NCI-H1436 (cell line): ENCODE results near the gene FOXD1.
A peak's percentile ranks its signal among the peaks of the same experiment; 100 is the strongest.
"Not testable (repeated sequence)": the region's sequence is repeated elsewhere in the genome, so short reads cannot be mapped to it uniquely, and the experiment has no call there.

Source experiments
- DNase-seq: peaks from one replicate; lab custom pipeline; 2025; lab: John Stamatoyannopoulos, UW

FOXD1 gene

DNA sequence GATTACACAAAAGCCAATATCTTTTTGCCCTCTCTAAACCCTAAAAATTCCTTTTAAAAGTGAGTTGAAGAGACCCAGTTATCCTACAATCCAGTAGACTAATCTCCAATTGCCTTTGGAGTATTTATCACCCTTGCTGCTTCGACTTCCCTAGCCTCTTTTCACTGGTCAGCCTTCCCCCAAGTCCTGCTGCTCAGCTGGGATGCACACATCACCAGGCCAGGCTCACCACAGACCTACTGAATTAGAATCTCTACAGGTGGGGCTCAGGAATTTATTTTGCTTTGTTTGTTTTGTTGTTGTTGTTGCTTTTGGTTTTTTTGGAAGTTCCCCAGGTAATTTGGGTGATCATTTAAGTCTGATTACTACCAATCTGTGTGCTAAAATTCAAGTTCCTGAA lies 11.6 kb upstream of the FOXD1 start:
- no peak for DNase-seq

DNA sequence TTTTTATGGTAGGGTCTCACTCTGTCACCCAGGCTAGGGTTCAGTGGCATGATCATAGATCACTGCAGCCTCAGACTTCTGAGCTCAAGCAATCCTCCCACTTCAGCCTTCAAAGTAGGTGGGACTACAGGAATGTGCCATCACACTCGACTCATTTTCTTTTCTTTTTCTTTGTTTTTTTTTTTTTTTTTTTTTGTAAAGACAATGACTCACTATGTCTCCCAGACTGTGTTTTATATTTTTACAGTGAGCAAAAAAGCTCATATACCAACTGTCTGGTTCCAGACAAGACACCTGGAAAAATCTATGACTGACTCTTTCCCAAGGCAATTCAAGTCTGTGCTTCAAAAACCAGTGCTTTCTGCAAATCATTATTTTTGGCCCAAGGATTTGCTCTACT lies 10.8 kb upstream of the FOXD1 start:
- DNase-seq: no peak

GRCh38 chr5:73456462-73456861 lies 7.9 kb upstream of the FOXD1 start:
- DNase-seq: not testable (repeated sequence)

DNA sequence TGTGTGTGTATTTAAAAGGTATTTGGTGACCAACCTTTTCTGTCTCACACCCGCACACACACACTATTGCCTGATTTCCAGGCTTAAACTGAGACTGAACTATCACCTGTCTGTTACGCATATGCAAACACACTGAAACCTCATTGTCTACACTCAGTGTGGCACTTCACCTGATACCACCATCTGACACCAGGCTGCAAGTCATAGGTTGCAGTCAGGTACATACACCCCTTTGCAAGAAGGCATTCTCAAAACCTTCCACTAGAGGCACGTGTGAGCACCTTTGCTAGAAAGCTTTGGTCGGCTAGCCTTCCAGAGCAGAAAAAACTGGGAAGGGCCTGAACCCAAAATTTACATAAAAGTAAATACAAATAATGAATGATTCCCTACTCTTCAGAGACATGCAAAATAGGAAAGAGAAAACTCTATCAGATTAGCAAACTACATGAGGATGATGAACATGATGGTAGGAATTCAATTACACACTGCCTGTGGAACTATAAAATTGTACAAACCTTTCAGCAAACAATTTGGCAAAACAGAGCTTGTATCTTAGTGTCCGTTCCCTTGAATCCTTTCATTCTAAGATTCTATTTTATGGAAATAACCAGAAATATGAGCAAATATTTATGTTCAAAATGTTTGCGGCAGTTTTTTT lies 5.9 kb upstream of the FOXD1 start:
- DNase-seq: peak; percentile 86

DNA sequence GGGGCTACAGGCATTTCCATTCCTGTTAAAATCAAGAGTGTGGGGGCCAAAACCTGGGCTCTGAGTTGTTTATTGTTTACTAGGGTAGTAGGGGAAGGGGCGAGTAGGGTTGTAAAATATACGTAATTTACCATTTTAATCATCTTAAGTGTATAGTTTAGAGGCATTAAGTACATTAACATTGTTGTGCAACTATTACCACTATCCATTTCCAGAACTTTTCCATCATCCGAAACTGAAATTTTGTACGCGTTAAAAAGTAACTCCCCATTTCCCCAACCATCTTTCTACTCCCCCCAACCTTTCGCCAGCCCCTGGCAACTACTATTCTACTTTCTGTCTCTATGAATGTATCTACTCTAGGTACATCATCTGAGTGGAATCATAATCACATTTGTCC lies 3.6 kb upstream of the FOXD1 start:
- no peak for DNase-seq

- peak; percentile 39 for DNase-seq
Measured at GRCh38 chr5:73451224-73452130, 2.9 kb upstream of the FOXD1 start.

DNA sequence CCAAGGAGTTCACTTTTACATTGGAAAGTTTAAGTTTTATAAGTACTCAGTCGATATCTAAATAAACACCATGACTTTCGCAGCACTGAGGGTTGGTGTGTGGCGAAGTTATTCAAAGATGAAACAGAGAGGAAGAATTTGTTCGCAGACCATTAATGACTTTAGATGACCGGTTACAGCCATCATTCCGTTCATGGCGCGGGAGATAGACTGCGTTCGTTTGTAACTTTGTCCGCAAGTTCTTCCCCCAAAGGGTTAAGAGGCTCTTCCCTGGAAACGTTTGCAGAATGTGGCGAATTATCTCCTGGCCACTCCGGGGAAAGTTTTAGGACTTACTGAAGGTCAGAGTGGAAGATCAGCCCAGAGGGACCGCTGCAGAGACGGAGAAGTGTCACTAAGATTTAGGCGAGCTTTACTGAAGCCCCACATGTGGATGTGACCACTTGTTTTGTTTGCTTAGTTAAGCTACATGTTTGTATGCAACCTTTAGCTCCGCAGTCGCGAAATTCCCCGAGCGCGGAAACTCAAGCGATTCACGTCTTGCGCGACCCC lies 2.2 kb upstream of the FOXD1 start:
- no peak for DNase-seq

- DNase-seq: no peak
Measured at GRCh38 chr5:73450137-73450536, 1.6 kb upstream of the FOXD1 start.

GRCh38 chr5:73447530-73448462 lies 781 bp downstream of the FOXD1 start:
- DNase-seq: no peak

DNA sequence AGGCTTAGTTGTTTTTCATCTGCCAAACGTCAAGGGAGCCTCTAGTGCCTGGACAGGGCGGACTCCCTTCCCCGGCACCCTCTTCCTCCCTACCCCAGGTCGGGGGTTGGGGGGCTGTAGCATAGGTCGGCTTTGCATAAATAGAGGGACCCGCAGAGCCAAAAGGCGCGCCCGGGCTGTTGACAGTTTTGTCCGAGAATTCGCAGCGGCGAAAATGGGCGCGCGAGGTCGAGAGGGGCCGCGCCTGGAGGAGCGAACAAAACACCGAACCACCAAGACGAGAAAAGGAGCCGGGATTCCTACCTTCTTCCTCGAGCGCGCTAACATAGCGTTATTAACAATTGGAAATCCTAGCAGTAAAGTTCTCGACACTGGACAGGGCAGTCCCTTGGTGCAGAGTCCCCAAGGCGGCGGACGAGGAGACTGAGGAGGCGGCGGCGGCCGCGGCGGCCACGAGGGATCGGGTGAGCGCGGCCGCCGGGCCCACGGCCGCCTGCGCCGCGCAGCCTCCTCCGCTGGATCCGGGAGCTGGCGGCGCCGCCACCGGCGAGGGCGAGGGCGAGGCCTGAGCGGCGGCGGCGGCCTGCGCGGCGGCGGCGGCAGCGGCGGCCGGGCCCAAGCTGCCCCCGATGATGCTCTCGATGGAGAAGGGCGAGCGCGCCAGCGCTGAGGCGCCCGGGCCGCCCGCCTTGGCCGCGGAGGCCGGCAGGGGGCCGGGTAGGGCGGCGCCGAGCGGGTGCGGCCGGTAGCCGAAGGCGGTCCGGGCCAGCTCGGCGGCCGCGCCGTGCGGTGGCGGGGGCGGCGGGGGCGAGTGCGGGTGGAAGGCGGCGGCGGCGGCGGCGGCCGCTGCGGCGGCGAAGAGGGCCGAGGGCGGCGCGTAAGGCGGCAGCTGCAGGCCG lies 1.7 kb downstream of the FOXD1 start:
- no peak for DNase-seq

- DNase-seq: no peak
Measured at GRCh38 chr5:73445665-73446630, 2.6 kb downstream of the FOXD1 start.

- no peak for DNase-seq
Measured at GRCh38 chr5:73444499-73445438, 3.8 kb downstream of the FOXD1 start.

DNA sequence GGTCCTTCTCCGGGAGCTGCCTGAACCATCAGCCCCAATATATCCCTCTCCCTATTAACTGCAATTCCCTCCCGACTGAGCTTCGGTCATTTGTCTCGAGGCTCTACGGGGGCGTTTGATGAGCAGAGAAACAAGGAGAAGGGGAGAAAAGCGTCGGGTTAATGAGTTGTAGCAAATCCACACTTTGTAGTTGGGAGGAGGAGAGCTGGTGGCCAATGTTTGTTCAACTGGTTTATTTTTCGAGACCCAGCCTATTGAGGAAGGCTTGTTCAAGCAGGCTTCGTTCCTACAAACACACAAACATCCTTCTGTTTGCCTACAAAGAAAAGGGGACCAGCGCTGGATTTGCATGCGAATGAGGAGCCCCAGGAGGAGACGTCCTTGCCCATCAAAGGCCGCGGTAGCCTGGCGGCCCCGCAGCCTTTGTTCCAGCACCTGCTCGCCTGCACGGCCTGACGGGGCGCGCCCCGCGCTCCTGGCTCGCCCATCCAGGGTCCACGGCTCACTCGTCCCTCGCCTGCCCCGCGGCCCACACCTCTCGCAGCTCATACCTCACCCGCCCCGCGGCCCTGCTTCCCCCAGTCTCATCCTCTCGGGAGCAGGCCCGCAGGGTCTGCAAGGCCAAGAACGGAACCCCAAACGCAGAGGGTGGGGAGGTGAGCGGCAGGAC lies 4.6 kb downstream of the FOXD1 start:
- no peak for DNase-seq

DNA sequence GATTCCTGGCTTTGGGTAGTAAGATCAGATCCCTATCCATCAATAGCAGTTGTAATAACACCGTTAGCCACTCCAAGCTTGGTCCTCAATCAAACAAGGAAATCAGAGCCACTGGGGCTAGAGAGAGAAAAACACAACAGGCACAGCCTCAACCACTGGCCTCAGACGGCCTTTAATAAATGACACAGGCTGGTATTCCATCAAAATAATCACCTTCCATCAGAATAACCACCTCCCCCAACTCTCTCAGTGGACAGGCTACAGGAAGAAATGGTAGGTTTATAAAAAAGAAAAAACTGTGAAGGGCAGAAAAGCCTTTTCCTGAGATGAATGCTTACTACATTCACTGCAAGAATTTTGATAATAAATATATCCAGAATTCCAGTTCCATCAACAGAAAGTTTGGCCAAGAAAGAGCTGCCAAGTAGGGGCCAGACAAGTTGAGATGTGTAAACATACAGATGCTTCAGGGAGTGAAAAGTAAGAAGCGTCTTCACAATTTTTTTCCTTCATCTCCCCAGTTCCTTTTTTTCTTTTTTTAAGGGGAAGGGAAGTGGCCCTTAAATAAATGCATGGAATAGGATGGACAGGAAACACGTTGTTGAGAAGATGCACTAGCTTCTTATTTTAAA lies 5.5 kb downstream of the FOXD1 start:
- no peak for DNase-seq

DNA sequence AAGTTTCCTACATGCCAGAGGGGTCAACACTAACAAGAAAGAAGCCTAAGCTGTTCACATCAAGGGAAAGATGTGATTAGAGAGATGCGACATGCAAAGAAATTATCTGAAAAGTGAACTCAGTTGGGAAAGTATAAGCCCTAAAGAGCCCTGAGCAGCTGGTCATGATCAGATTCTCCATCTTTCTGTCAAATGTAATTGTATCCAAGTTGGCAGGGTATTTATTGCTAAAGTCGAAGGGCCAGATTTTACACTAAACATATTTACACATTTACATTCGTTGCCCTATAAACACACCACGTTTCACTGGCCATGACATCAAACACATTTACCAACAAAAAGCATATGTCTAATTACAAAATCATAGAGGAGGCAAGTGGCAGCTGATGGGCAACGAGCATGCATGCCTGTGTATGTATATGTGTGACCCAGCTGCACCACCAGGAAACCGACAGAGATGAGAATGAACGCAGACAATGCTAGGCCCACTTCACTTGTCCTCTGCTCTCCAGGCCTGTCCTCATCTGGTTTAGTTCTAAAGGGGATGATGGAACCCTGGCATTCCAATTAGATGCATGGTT lies 6.3 kb downstream of the FOXD1 start:
- DNase-seq: no peak

DNA sequence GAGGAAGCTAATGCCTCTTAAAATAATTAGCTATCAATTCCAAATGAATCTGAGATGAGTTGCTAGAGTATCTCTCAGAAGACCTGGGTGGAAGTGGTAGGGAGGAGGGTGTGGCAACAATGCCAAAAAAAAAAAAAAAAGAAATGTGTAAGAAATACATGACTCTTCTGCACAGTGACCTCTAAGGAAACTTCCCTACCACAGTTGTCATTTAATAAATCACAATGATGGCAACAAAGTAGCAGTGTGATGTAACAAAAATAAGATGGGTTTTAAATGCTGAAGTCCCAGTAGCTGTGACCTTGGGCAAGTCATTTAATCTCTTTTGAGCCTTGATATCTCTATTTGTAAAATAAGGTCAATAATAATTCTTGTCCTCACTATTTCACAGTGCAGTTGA lies 7.2 kb downstream of the FOXD1 start:
- DNase-seq: no peak

- DNase-seq: no peak
Measured at GRCh38 chr5:73440262-73440661, 8.3 kb downstream of the FOXD1 start.
